GM23248 (cell line): Measurements from ENCODE around the gene GRK3.

ENCODE experiments used
- EZH2 ChIP-seq: fragments of 200-600 bp; sonication (generic); IDR thresholded peaks from 2 replicates; pipeline ENCODE4 v1.6.1; 2018; ENCODE audit warnings: antibody characterized with exemption, mild to moderate bottlenecking; ENCODE audit not compliant: insufficient read depth, poor library complexity, severe bottlenecking
- EZH2phosphoT487 ChIP-seq: fragments of 200-600 bp; sonication (generic); IDR thresholded peaks from 2 replicates; pipeline ENCODE4 v1.6.1; 2018; ENCODE audit warnings: antibody characterized with exemption, moderate library complexity, mild to moderate bottlenecking, low read depth; ENCODE audit not compliant: insufficient read depth

GRCh38 chr22:25636323-25636722, 71.8 kb downstream of the GRK3 start:
- TF ChIP-seq EZH2 (no peak), EZH2phosphoT487 (no peak)
